ENCODE measurements around the gene CNTD1.

Gene CNTD1

DNA sequence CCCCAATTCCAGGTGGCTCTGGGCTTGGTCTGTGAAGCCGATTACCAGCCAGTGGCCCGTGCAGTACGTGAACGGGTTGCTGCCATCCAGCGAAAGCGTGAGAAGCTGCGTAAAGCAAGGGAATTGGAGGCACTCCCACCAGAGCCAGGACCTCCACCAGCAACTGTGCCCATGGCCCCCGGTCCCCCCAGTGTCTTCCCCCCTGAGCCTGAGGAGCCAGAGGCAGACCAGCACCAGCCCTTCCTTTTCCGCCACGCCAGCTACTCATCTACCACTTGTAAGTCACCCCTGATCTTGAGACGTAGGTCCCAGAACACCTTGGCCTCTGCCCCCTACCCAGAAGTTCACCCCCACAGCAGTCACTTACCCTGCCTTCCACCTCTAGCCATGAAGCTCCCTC, 11.4 kb upstream of the CNTD1 start:
- no peak for TF ChIP-seq ZFX (IDR thresholded peaks at IDR 0.05; ENCODE audit: borderline replicate concordance)
- TF ChIP-seq, protein P1, sequence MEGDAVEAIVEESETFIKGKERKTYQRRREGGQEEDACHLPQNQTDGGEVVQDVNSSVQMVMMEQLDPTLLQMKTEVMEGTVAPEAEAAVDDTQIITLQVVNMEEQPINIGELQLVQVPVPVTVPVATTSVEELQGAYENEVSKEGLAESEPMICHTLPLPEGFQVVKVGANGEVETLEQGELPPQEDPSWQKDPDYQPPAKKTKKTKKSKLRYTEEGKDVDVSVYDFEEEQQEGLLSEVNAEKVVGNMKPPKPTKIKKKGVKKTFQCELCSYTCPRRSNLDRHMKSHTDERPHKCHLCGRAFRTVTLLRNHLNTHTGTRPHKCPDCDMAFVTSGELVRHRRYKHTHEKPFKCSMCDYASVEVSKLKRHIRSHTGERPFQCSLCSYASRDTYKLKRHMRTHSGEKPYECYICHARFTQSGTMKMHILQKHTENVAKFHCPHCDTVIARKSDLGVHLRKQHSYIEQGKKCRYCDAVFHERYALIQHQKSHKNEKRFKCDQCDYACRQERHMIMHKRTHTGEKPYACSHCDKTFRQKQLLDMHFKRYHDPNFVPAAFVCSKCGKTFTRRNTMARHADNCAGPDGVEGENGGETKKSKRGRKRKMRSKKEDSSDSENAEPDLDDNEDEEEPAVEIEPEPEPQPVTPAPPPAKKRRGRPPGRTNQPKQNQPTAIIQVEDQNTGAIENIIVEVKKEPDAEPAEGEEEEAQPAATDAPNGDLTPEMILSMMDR (IDR thresholded peaks at IDR 0.05): no peak
- no peak overlapping the region for H3K27ac ChIP-seq

DNA sequence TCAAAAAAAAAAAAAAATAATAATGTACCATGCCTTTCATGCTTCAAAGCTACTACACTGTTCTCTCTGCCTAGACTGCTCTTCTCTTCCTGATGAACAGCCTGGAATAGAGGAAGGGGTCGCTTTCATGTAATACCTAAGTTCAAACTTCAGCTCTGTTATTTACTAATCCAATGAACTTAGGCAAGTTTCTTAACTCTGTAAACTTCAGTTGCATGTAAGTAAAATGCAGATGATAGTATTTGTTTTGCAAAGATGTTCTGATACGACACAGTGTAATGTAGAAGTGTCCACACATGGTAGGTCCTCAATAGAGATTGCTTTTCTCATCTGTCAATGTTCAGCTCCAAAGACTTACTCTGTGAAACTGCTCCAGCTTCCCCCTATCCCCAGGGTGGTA, 6.7 kb upstream of the CNTD1 start:
- no peak for TF ChIP-seq ZFX (IDR thresholded peaks at IDR 0.05; ENCODE audit: borderline replicate concordance)
- TF ChIP-seq, protein P1 (IDR thresholded peaks at IDR 0.05): no peak
- no peak overlapping the region for H3K27ac ChIP-seq

DNA sequence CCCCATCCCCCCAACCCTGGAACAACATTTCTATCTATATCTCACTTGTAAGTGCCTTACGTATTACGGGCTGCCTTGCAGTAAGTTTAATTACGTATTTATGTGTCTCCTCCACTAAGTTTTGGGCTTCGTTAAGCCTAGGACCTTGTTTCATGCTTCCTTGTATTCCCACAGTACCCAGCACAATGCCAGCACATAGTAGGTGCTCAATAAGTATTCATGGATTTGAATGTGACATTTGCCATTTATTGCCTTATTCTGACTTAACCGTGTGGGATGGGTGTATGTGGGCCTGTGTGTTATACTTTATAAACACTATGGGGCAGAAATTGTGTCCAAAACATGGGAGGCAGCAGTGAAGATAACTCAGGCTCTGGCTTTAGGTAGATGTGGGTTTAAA, 6.1 kb upstream of the CNTD1 start:
- H3K27ac ChIP-seq: no peak overlapping the region
- TF ChIP-seq, protein P1 (IDR thresholded peaks at IDR 0.05): no peak
- TF ChIP-seq ZFX (IDR thresholded peaks at IDR 0.05; ENCODE audit: borderline replicate concordance): no peak

DNA sequence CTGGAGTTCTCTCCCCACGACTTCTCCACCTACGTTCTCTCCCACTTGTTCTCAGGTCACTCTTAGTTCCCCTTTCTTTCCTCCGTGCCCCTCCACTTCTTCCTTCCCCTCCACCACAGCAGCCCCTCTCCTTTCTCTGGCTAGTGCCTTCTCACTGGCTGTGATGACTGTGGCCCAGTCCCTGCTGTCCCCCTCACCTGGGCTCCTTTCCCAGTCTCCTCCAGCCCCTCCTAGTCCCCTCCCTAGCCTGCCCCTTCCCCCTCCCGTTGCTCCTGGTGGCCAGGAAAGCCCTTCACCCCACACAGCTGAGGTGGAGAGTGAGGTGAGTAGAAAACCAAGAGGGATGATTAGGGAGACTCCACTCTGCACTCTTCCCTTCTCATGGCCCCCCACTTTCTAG, 3.6 kb upstream of the CNTD1 start:
- H3K27ac ChIP-seq: peak overlapping the region; percentile 13; the same call in 1 of the 2 replicates
- no peak for TF ChIP-seq ZFX (IDR thresholded peaks at IDR 0.05; ENCODE audit: borderline replicate concordance)
- TF ChIP-seq, protein P1 (IDR thresholded peaks at IDR 0.05): no peak

DNA sequence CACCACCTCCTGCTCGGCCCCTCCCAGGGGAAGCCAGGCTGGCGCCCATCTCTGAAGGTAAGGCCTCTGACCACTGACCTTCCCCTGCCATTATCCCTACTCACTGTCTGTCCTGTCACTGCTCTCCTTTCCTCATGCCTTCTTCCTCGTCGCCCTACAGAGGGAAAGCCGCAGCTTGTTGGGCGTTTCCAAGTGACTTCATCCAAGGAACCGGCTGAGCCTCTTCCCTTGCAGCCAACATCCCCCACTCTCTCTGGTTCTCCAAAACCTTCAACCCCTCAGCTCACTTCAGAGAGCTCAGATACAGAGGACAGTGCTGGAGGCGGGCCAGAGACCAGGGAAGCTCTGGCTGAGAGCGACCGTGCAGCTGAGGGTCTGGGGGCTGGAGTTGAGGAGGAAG, 3.2 kb upstream of the CNTD1 start:
- TF ChIP-seq, protein P1 (IDR thresholded peaks at IDR 0.05): no peak
- no peak for TF ChIP-seq ZFX (IDR thresholded peaks at IDR 0.05; ENCODE audit: borderline replicate concordance)

DNA sequence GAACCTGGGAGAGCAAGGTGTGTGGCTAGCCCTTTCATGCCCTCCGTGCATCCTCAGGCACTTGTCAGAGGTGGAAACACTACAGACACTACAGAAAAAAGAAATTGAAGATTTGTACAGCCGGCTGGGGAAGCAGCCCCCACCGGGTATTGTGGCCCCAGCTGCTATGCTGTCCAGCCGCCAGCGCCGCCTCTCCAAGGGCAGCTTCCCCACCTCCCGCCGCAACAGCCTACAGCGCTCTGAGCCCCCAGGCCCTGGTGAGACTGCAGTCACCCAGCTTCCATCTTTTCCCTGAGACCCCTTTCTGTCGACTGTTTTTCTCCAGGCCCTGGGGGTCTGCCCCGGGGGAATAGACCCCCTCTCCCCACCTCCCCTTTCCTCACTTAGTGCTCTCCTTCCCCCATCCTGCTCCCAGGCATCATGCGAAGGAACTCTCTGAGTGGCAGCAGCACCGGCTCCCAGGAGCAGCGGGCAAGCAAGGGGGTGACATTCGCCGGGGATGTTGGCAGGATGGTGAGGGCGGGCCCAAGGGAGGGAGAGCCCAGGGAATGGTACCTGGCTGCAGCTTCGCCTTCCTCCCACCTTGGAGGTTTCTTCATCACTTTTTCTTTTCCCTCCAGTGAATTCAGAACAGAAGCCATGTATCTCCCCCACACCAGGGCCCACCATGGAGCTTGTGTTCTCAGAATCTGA, 2.4 kb upstream of the CNTD1 start:
- no peak for TF ChIP-seq ZFX (IDR thresholded peaks at IDR 0.05; ENCODE audit: borderline replicate concordance)
- TF ChIP-seq, protein P1 (IDR thresholded peaks at IDR 0.05): no peak
- peak overlapping the region; percentile 93 for H3K27ac ChIP-seq

More for the DNA sequence above, 3.2 kb upstream of the CNTD1 start:
- H3K27ac ChIP-seq: 0 out of 2 replicates have a peak overlapping the region, but pooled peaks have one; percentile 93

All from 22Rv1 (cell line).